AG04450 (cell line): ENCODE data around the gene TEC. TPM values are rescaled to one million over a fixed set of nuclear protein-coding genes. Genes with fewer than 3 reads are reported as not detected.

Source experiments
- CTCF ChIA-PET: fragments of 300-600, 350-600 bp; formaldehyde crosslinking; extraction: SDS; loops from one replicate; lab custom pipeline; 2022; ENCODE audit warnings: antibody characterized with exemption, inconsistent platforms; lab: Charles Lee
- POLR2A ChIA-PET: fragments of 350-600 bp; formaldehyde crosslinking; extraction: SDS; loops from one replicate; lab custom pipeline; 2021; ENCODE audit warnings: antibody characterized with exemption, inconsistent platforms; lab: Yijun Ruan, JAX
- DNase-seq: peaks from one replicate; pipeline ENCODE4 v3.0.0-alpha.2; 2011; ENCODE audit warnings: low read depth, low spot score
- H3K27ac ChIP-seq: one replicate; pipeline ENCODE4 v1.5.1; 2012; ENCODE audit warnings: low read depth, low read length, control low read depth
- H3K27me3 ChIP-seq: one replicate; pipeline ENCODE4 v1.6.0; 2012; ENCODE audit warnings: low read length; ENCODE audit not compliant: control insufficient read depth, insufficient read depth
- H3K4me3 ChIP-seq: 2 replicates; pipeline ENCODE4 v1.5.1; 2011; ENCODE audit warnings: mild to moderate bottlenecking, low read depth, low read length, control low read depth
- H3K9me3 ChIP-seq: 2 replicates; pipeline ENCODE4 v1.5.1; 2012; ENCODE audit warnings: low read length; ENCODE audit not compliant: control insufficient read depth, insufficient read depth
- polyA plus RNA-seq: library from polyadenylated mRNA; depleted of rRNA; stranded (reverse); fragments of >200 nt; gene quantifications from 2 replicates; pipeline ENCODE4 v1.2.3, GENCODE V29; 2011
- TF ChIP-seq, protein P1 (sequence below): IDR thresholded peaks from 2 replicates; pipeline ENCODE4 v1.5.1; 2011; ENCODE audit warnings: low read depth, low read length, control low read depth, inconsistent platforms

TEC gene
- polyA plus RNA-seq, 1 experiment: 0.21 TPM

DNA sequence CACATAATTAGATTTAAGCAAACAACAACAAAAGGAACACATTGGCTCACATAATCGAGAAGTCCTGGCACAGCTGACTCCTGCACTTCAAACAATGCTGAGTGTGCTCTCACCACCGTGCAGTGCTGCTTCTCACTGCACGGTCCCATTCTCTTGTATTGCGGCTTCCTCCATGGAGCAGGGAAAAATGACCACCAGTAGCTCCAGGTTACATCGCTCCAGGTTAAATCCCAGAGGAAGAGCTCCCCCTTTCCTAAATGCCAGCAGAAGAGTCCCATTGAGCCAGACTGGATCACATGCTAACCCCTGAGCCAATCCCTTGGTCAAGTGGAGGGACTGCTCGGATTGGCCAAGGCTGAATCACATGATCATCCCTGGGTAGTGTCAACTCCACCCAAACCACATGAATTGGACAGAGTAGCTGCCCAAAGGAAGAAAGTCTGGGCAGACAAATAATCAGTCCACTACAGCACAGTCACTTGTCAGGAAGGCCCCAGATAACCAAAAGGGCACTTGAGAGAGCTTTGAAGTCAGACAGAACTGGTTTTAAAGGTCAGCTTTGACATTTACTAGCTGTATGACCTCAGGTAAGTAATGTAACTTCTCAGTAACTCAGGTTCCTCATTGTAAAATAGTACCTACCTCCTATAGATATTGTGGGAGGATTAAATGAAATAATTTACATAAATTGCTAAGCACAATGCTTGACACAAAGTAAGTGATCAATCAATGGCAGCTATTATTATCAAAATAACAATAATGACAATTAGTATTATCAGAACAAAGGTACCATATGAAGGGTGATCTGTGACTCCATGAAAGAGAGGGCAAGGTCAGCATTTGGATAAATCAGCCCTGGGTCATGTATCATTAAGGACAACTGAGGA, 14.3 kb downstream of the TEC start:
- no peak overlapping the region for H3K27ac ChIP-seq
- ChIA-PET POLR2A (no interaction called here), CTCF (no interaction called here)
- no peak overlapping the region for H3K4me3 ChIP-seq
- TF ChIP-seq, protein P1, sequence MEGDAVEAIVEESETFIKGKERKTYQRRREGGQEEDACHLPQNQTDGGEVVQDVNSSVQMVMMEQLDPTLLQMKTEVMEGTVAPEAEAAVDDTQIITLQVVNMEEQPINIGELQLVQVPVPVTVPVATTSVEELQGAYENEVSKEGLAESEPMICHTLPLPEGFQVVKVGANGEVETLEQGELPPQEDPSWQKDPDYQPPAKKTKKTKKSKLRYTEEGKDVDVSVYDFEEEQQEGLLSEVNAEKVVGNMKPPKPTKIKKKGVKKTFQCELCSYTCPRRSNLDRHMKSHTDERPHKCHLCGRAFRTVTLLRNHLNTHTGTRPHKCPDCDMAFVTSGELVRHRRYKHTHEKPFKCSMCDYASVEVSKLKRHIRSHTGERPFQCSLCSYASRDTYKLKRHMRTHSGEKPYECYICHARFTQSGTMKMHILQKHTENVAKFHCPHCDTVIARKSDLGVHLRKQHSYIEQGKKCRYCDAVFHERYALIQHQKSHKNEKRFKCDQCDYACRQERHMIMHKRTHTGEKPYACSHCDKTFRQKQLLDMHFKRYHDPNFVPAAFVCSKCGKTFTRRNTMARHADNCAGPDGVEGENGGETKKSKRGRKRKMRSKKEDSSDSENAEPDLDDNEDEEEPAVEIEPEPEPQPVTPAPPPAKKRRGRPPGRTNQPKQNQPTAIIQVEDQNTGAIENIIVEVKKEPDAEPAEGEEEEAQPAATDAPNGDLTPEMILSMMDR: no peak
- DNase-seq: no peak
- H3K9me3 ChIP-seq: no peaks in the 10 kb centered on the region
- H3K27me3 ChIP-seq: peaks cover 4% of the 10 kb centered on the region

DNA sequence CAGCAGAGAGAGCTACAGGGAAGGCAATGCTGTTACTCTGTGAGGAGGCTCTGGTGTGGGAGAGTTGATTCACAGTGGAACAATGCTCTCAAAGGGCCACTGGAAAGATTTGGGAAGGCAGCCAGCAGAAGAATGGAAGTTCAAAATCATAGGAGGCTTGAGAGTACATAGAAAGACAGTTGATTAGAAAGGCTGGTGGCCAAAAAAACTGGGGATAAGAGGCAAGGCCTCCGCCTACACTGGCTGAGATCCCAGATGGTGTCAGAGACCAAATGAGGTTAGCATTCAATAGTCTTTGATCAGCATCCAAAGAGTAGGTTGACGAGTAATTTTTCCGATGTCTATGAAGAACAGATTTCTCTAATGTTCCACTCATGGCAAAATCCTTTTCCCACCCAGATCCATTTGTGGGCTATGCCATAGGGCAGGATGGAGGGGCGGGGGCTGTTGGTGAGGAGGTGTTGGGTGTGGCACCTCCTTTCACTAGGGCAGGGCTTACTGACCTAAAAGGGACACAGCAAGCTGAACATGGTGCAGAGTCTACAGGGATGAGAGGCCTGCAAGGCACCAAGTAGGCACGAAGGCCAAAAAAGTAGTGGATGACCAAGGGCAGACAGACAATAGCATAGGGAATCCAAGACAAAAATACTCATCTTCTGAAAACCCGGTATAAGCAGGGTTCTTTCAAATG, 15.1 kb downstream of the TEC start:
- no peak overlapping the region for H3K27ac ChIP-seq
- ChIA-PET POLR2A (no interaction called here), CTCF (no interaction called here)
- H3K4me3 ChIP-seq: no peak overlapping the region
- peaks cover 4% of the 10 kb centered on the region for H3K27me3 ChIP-seq
- no peak for DNase-seq
- TF ChIP-seq, protein P1: no peak
- H3K9me3 ChIP-seq: no peaks in the 10 kb centered on the region

DNA sequence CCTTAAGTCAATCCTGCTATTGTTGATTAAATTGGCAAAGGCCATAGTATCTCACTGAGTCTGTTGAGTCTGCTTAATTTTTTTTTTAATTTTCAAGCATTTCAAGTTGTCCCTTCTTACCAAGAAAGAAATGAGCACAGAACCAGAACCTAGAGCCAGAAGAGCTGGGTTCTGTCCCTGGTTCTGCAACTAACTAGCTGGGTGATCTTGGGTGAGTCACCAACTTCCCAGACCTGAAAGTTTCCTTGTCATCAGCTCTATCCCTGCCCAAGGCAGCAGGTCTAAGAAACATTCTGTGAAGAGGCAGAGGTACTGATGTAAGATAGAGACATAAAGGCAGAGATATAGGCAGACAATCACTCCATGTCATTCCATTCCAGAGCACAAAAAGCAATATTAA, 17.3 kb downstream of the TEC start:
- Histone ChIP-seq H3K9me3 (no peaks in the 10 kb centered on the region), H3K27ac (no peak overlapping the region), H3K4me3 (no peak overlapping the region), H3K27me3 (peaks cover 4% of the 10 kb centered on the region)
- ChIA-PET POLR2A (no interaction called here), CTCF (no interaction called here)
- TF ChIP-seq, protein P1: no peak
- DNase-seq: no peak

DNA sequence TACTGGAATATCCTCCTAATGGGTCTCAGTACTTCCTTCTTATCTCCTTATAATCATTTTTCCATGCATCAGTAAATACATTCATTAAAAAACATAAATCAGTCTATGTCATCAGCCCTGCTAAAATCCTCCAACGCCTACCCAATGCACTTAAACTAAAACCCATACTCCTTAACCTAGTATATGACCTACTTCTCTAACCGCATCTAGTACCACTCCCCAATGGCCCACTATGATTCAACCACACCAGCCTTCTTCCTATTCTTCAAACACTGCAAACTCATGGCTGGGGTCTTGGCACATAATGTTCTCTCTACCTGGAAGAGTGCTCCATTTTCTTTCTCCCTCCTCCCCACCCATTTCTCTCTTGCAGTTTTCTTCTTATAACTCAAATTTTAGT, 18.7 kb downstream of the TEC start:
- POLR2A ChIA-PET: no interaction called here
- Histone ChIP-seq H3K27me3 (peaks cover 4% of the 10 kb centered on the region), H3K9me3 (no peaks in the 10 kb centered on the region), H3K4me3 (no peak overlapping the region), H3K27ac (no peak overlapping the region)
- CTCF ChIA-PET: no interaction called here
- DNase-seq: no peak
- TF ChIP-seq, protein P1: no peak

DNA sequence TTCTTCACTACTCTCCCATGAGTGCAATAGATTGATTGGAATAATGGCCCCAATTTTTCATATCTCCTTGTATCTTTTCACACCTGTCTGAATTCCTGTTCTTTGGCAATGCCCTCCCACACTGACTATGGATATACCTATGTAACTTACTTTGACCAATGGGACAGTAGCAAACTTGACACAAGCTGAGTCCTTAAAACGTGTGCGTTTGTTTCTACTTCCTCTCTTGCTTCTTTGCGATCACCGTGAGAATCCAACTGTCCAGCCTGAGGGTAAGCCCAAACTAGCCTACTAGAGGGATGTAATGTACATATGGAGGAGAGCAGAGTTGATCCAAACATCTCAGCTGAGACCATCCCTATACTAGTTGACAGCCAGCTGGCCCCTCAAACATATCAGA, 19.3 kb downstream of the TEC start:
- Histone ChIP-seq H3K9me3 (no peaks in the 10 kb centered on the region), H3K27me3 (peaks cover 4% of the 10 kb centered on the region), H3K4me3 (no peak overlapping the region), H3K27ac (no peak overlapping the region)
- TF ChIP-seq, protein P1: no peak
- no peak for DNase-seq
- ChIA-PET CTCF (no interaction called here), POLR2A (no interaction called here)
